RWPE1 (cell line): Measurements from ENCODE around the gene CELA3A.

Experiments
- CTCF ChIA-PET: fragments of 350-600 bp; sonication (Branson Sonifier 250); formaldehyde crosslinking; extraction: SDS; loops from one replicate; lab custom pipeline; 2021; lab: Yijun Ruan, JAX
- POLR2A ChIA-PET: fragments of 400-600 bp; formaldehyde crosslinking; extraction: SDS; loops from one replicate; lab custom pipeline; 2020; ENCODE audit warnings: antibody characterized with exemption; ENCODE audit not compliant: low non-redundant PET; lab: Yijun Ruan, JAX
- DNase-seq: peaks from one replicate; pipeline ENCODE4 v3.0.0; 2012; ENCODE audit warnings: low spot score
- H3K27ac ChIP-seq: fragments of 450-650 bp; 2 replicates; pipeline ENCODE4 v1.5.1; 2017
- CTCF ChIP-seq: fragments of 450-650 bp; conservative IDR thresholded peaks from 2 replicates; pipeline ENCODE4 v1.5.1; 2017; ENCODE audit warnings: low read depth, mild to moderate bottlenecking

Gene CELA3A

GRCh38 chr1:22052115-22053016, 50.9 kb downstream of the CELA3A start, which contains the start of gene CDC42:
CDC42 (plus strand) TSS chr1:22052709; CDS start chr1:22078479, 25,770 bp downstream.
- ChIA-PET POLR2A (interaction anchor here (0.6 to 2.2 kb wide), 8 partner anchors 10 to 248 kb away, joined by 3 to 8 read pairs (median 3); no protein-coding TSS in a partner anchor), CTCF (interaction anchor here (1.0 to 1.2 kb wide), 2 partner anchors 12 to 87 kb away, joined by 3 read pairs; no protein-coding TSS in a partner anchor)
- DNase-seq, result peak; percentile 88
- TF ChIP-seq CTCF, result no peak
- peak within 1 kb of the TSS; percentile 96 for H3K27ac ChIP-seq

- CTCF ChIA-PET, result interaction anchor here (0.6 to 1.2 kb wide), 5 partner anchors 8 to 423 kb away, joined by 3 to 4 read pairs (median 3); no protein-coding TSS in a partner anchor
- POLR2A ChIA-PET, result interaction anchor here (0.8 to 2.2 kb wide), 3 partner anchors 10 to 28 kb away, joined by 3 to 8 read pairs (median 3); no protein-coding TSS in a partner anchor
- no peak for DNase-seq
- H3K27ac ChIP-seq, result peak overlapping the region; percentile 96
- TF ChIP-seq CTCF, result no peak
These were observed 51.8 kb downstream of the CELA3A start for GRCh38 chr1:22053017-22053860.

- TF ChIP-seq CTCF, result no peak
- no peak for DNase-seq
- POLR2A ChIA-PET, result interaction anchor here (2.2 kb wide), 1 partner anchor 29 kb away, joined by 8 read pairs; no protein-coding TSS in a partner anchor
- CTCF ChIA-PET, result interaction anchor here (0.6 to 0.9 kb wide), 4 partner anchors 8 to 424 kb away, joined by 3 to 4 read pairs (median 4); no protein-coding TSS in a partner anchor
- peak overlapping the region; percentile 96 for H3K27ac ChIP-seq
These were observed 52.7 kb downstream of the CELA3A start for GRCh38 chr1:22053861-22054770.

GRCh38 chr1:22055463-22055862, 54.0 kb downstream of the CELA3A start:
- no peak for DNase-seq
- H3K27ac ChIP-seq, result peak overlapping the region; percentile 31; the same call in 1 of the 2 replicates
- ChIA-PET CTCF (no interaction called here), POLR2A (interaction anchor here (0.7 kb wide), 1 partner anchor 22 kb away, joined by 5 read pairs; no protein-coding TSS in a partner anchor)
- TF ChIP-seq CTCF, result no peak

GRCh38 chr1:22056043-22056442, 54.6 kb downstream of the CELA3A start:
- no peak for TF ChIP-seq CTCF
- DNase-seq, result no peak
- no peak overlapping the region for H3K27ac ChIP-seq
- ChIA-PET CTCF (no interaction called here), POLR2A (no interaction called here)
